K562 (cell line): ENCODE data around the gene IKZF3. TPM values are rescaled to one million over a fixed set of nuclear protein-coding genes. Genes with fewer than 3 reads are reported as not detected.

Experiments
- ATAC-seq: fragments of 200-7000 bp; cut with Tn5 transposase; 3 replicates; pipeline ENCODE4 v1.9.1; 2020; ENCODE audit warnings: moderate library complexity
- BruUV-seq: library from RNA; stranded (reverse); fragments of 400-500 nt; replicated peaks from 2 replicates; lab custom pipeline; 2021; lab: Mats Ljungman, UMichigan
- CTCF ChIA-PET: fragments of 300-600 bp; formaldehyde crosslinking; extraction: SDS; loops from one replicate; lab custom pipeline; 2021; ENCODE audit warnings: low intra/inter-chr PET ratio; lab: Yijun Ruan, JAX
- POLR2A ChIA-PET: fragments of 300-600, 350-650 bp; sonication (Branson Sonifier 250); formaldehyde crosslinking; extraction: SDS; loops from one replicate; lab custom pipeline; 2021; ENCODE audit warnings: antibody characterized with exemption, inconsistent platforms; lab: Yijun Ruan, JAX
- DNase-seq, 4 experiments: peaks; one replicate each; pipeline versions ENCODE4 v3.0.0 to v3.0.0-alpha.2; 2011 to 2018; ENCODE audit warnings: low spot score in 3 of 4, mixed read lengths in 3 of 4; ENCODE audit errors: extremely low read depth in 1 of 4
- FAIRE-seq: peaks from 2 replicates; lab custom pipeline; 2011; peaks lifted over from hg19 to GRCh38; lab: Jason Lieb, UNC
- H2AFZ ChIP-seq: 2 replicates; pipeline ENCODE4 v1.6.0; 2011; ENCODE audit warnings: low read depth, low read length, control low read depth, inconsistent platforms
- H3K27ac ChIP-seq: fragments of 200-600 bp; 3 replicates; pipeline ENCODE4 v1.8.0; 2011; ENCODE audit warnings: low read depth, mild to moderate bottlenecking, control low read depth, inconsistent platforms, low read length, moderate library complexity, mixed read lengths; ENCODE audit errors: extremely low read depth
- H3K27me3 ChIP-seq, 2 experiments: fragments of 300-600 bp in 1 of 2; 2 replicates in 1 of 2; 3 replicates in 1 of 2; pipeline versions ENCODE4 v1.6.0 to v1.8.0; 2011; ENCODE audit warnings: inconsistent platforms in 2 of 2, low read length in 2 of 2, mild to moderate bottlenecking in 1 of 2, mixed read lengths in 1 of 2, moderate library complexity in 1 of 2; ENCODE audit not compliant: control insufficient read depth in 2 of 2, insufficient read depth in 2 of 2
- H3K36me3 ChIP-seq: fragments of 300-600 bp; 3 replicates; pipeline ENCODE4 v1.8.0; 2011; ENCODE audit warnings: mild to moderate bottlenecking, low read length, inconsistent platforms; ENCODE audit not compliant: control insufficient read depth, insufficient read depth
- H3K4me1 ChIP-seq, 2 experiments: fragments of 200-600 bp in 1 of 2; replicated peaks in 1 of 2; 2 replicates in 1 of 2; 3 replicates in 1 of 2; pipeline versions ENCODE4 v1.5.1 to v1.8.0; 2011; ENCODE audit warnings: inconsistent platforms in 2 of 2, low read length in 2 of 2, mild to moderate bottlenecking in 1 of 2, mixed read lengths in 1 of 2, moderate library complexity in 1 of 2; ENCODE audit not compliant: control insufficient read depth in 2 of 2, insufficient read depth in 2 of 2
- H3K4me2 ChIP-seq: 2 replicates; pipeline ENCODE4 v1.6.1; 2011; ENCODE audit warnings: low read length, control low read depth, inconsistent platforms, mixed read lengths; ENCODE audit not compliant: insufficient read depth
- H3K4me3 ChIP-seq: fragments of 200-600 bp; sonication (generic), shearing (Covaris generic); 2 replicates; pipeline ENCODE4 v1.5.1; 2016; ENCODE audit warnings: control low read depth, inconsistent platforms
- H3K79me2 ChIP-seq: fragments of 200-600 bp; 3 replicates; pipeline ENCODE4 v1.8.0; 2011; ENCODE audit warnings: low read length, inconsistent platforms; ENCODE audit not compliant: control insufficient read depth, insufficient read depth
- H3K9ac ChIP-seq, 2 experiments: 2 replicates each; pipeline versions ENCODE4 v1.6.0 to v1.6.1; 2011; ENCODE audit warnings: low read depth in 2 of 2, low read length in 2 of 2, control low read depth in 1 of 2, inconsistent platforms in 1 of 2, mild to moderate bottlenecking in 1 of 2, mixed read lengths in 1 of 2; ENCODE audit not compliant: insufficient read depth in 1 of 2
- H3K9me1 ChIP-seq: one replicate; pipeline ENCODE4 v1.6.0; 2011; ENCODE audit warnings: inconsistent platforms, mild to moderate bottlenecking, low read length, moderate library complexity; ENCODE audit not compliant: control insufficient read depth, insufficient read depth
- H3K9me3 ChIP-seq: replicated peaks from 2 replicates; pipeline ENCODE4 v1.5.1; 2011; ENCODE audit warnings: low read depth, low read length, inconsistent platforms; ENCODE audit not compliant: control insufficient read depth, insufficient read depth
- H4K20me1 ChIP-seq: replicated peaks from 2 replicates; pipeline ENCODE4 v1.6.1; 2011; ENCODE audit warnings: low read length, inconsistent platforms, mixed read lengths; ENCODE audit not compliant: control insufficient read depth, insufficient read depth
- MCM5 ChIP-seq: fragments of 450-650 bp; IDR thresholded peaks from 2 replicates; pipeline ENCODE4 v1.6.1; 2016; ENCODE audit warnings: low read depth
- SMARCC2 ChIP-seq: fragments of 450-650 bp; IDR thresholded peaks from 2 replicates; pipeline ENCODE4 v1.6.1; 2017; ENCODE audit warnings: antibody characterized with exemption, moderate library complexity, mild to moderate bottlenecking, low read depth
- TAL1 ChIP-seq: fragments of 450-650 bp; IDR thresholded peaks from 2 replicates; pipeline ENCODE4 v1.6.1; 2016; ENCODE audit warnings: mild to moderate bottlenecking
- TEAD4 ChIP-seq, 2 experiments: sonication (generic) in 1 of 2; formaldehyde crosslinking in 1 of 2; IDR thresholded peaks; 2 replicates each; pipeline versions ENCODE4 v1.6.1 to v1.8.0; 2012 to 2022; ENCODE audit warnings: borderline replicate concordance in 1 of 2, inconsistent platforms in 1 of 2, low read length in 1 of 2, mild to moderate bottlenecking in 1 of 2, missing genetic modification reagents in 1 of 2
- WHSC1 ChIP-seq: IDR thresholded peaks from one replicate; pipeline ENCODE4 v1.6.1; 2012; ENCODE audit warnings: low read length, control low read depth, inconsistent platforms
- ZSCAN29 ChIP-seq: fragments of 450-650 bp; IDR thresholded peaks from 2 replicates; pipeline ENCODE4 v1.6.1; 2017
- ZZZ3 ChIP-seq: fragments of 450-650 bp; IDR thresholded peaks from 2 replicates; pipeline ENCODE4 v1.6.1; 2016; ENCODE audit warnings: antibody characterized with exemption, mild to moderate bottlenecking, moderate library complexity
- WGBS: fragments of 100-300 bp; shearing (Covaris generic); methylation state at CpG from one replicate; pipeline ENCODE4 v1.1.6; 2016; ENCODE audit warnings: low coverage, mixed read lengths; ENCODE audit not compliant: insufficient coverage; ENCODE audit errors: missing lambda C conversion rate; 5-methylcytosine and 5-hydroxymethylcytosine counted together
- in situ Hi-C: fragments of 300-500 bp; cut with MboI; formaldehyde crosslinking; loops from 4 replicates; pipeline ENCODE4 v1.15.0; 2018; ENCODE audit warnings: inconsistent platforms, mixed read lengths
- intact Hi-C: fragments of 100-400 bp; cut with micrococcal nuclease; formaldehyde crosslinking; loops from 2 replicates; pipeline ENCODE4 v1.14.2; 2022
- polyA plus RNA-seq, 8 experiments: library from polyadenylated mRNA; depleted of rRNA in 4 of 8; stranded (reverse) in 5 of 8; unstranded in 3 of 8; fragments of >200 nt; fragmentation: Nextera tagmentation in 2 of 8; fragmentation: Illumina TruSeq in 1 of 8; extraction: Ambion mirVana in 2 of 8; extraction: Trizol in 1 of 8; gene quantifications; 2 replicates each; pipeline versions ENCODE4 v1.2.1 to v1.2.3, GENCODE V29; 2011 to 2014; ENCODE audit warnings: inconsistent platforms in 1 of 8, missing spikeins in 1 of 8
- total RNA-seq, 7 experiments: library from RNA; depleted of rRNA in 6 of 7; stranded (reverse); fragments of >200 nt in 6 of 7; fragmentation: Illumina TruSeq in 2 of 7; extraction: Trizol in 2 of 7; gene quantifications; 2 replicates each; pipeline versions ENCODE4 v1.2.1 to v1.2.3, GENCODE V29; 2011 to 2021; ENCODE audit warnings: low replicate concordance in 1 of 7
- TF ChIP-seq, protein P1 (sequence below): fragments of 250-450 bp; sonication (Bioruptor Pico); IDR thresholded peaks from 2 replicates; pipeline ENCODE4 v1.8.0; 2021; ENCODE audit warnings: moderate library complexity, mild to moderate bottlenecking, inconsistent platforms

The IKZF3 gene
- total and polyA plus RNA-seq, 9 of the 15 experiments (the other 6 are each of a cell fraction or from before 2014, with no cell fraction given) = 0.06 to 1.6 (median 0.62) TPM

DNA sequence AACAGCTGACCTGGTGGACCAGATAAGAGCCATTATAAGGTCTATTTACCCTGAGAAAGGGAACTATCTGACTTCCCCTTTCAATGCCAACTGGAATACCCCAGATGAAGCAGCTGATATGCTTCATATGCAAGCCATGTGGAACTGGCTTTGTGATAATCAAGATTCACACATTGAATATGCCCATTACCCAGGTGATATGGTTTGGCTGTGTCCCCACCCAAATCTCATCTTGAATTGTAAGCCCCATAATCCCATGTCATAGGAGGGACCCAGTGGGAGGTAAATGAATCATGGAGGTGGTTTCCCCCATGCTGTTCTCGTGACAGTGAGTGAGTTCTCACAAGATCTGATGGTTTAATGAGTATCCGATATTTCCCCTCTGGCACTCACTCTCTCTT lies 42.1 kb downstream of the IKZF3 start:
- no peak for TF ChIP-seq ZZZ3
- no peak for TF ChIP-seq WHSC1
- TF ChIP-seq MCM5 = no peak
- TF ChIP-seq TEAD4 (IDR thresholded peaks at IDR 0.05; ENCODE audit: low read length) = peak; percentile 31; the same call in 1 of the 2 replicates
- no peak for TF ChIP-seq TEAD4 (CRISPR knock-in tag; IDR thresholded peaks at IDR 0.05; ENCODE audit: borderline replicate concordance)
- peak; percentile 28; the same call in 1 of the 2 replicates for TF ChIP-seq TAL1
- no peak overlapping the region for H3K9ac ChIP-seq
- H3K27me3 ChIP-seq = peaks cover 0 to 2% of the 10 kb centered on the region in 2 experiments; a peak in 1 of 5 replicates
- no peaks in the 10 kb centered on the region for H3K9me1 ChIP-seq
- intact Hi-C loops (no loop called here), in situ Hi-C loops (no loop called here)
- no peaks in the 10 kb centered on the region for H3K79me2 ChIP-seq
- H4K20me1 ChIP-seq = no peaks in the 10 kb centered on the region
- H3K4me2 ChIP-seq = no peak overlapping the region
- WGBS = 13% methylated on average over 2 of the region's 2 CpGs
- FAIRE-seq (no peak), DNase-seq (no peak), ATAC-seq (no peak)
- ChIA-PET POLR2A (interaction anchor here (0.7 kb wide), 1 partner anchor 24 kb away, joined by 3 read pairs; no protein-coding TSS in a partner anchor), CTCF (no interaction called here)
- H3K27ac ChIP-seq = no peak overlapping the region
- no TSS peak for BruUV-seq
- peaks cover 10% of the 10 kb centered on the region for H3K9me3 ChIP-seq
- H2AFZ ChIP-seq = no peak overlapping the region
- H3K36me3 ChIP-seq = no peaks in the 10 kb centered on the region
- H3K4me1 ChIP-seq = no peaks in the 10 kb centered on the region
- no peak overlapping the region for H3K4me3 ChIP-seq

DNA sequence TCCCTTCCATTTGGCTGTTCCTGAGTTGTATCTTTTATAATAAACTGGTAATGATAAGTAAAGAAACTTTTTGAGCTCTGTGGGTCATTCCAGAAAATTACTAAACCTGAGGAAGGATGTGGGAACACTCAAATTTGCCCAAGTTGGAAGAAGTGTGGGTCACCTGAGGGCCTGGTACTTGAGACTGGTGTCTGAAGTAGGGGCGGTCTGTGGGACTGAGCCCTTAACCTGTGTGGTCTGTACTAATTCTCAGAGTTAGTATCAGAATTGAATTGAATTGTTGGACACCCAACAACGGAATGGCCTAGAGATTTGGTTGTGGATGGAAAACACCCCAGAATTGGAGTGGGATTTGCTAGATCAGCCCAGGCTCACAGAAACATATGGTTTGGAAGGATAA lies 43.1 kb downstream of the IKZF3 start:
- POLR2A ChIA-PET = no interaction called here
- H3K36me3 ChIP-seq = no peaks in the 10 kb centered on the region
- peaks cover 10% of the 10 kb centered on the region for H3K9me3 ChIP-seq
- no peaks in the 10 kb centered on the region for H3K79me2 ChIP-seq
- TF ChIP-seq ZSCAN29 (no peak), SMARCC2 (no peak)
- TF ChIP-seq, protein P1, sequence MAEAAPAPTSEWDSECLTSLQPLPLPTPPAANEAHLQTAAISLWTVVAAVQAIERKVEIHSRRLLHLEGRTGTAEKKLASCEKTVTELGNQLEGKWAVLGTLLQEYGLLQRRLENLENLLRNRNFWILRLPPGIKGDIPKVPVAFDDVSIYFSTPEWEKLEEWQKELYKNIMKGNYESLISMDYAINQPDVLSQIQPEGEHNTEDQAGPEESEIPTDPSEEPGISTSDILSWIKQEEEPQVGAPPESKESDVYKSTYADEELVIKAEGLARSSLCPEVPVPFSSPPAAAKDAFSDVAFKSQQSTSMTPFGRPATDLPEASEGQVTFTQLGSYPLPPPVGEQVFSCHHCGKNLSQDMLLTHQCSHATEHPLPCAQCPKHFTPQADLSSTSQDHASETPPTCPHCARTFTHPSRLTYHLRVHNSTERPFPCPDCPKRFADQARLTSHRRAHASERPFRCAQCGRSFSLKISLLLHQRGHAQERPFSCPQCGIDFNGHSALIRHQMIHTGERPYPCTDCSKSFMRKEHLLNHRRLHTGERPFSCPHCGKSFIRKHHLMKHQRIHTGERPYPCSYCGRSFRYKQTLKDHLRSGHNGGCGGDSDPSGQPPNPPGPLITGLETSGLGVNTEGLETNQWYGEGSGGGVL = no peak
- H3K9ac ChIP-seq = no peak overlapping the region
- H3K9me1 ChIP-seq = no peaks in the 10 kb centered on the region
- WGBS = 0% methylated on average over 2 of the region's 2 CpGs
- DNase-seq (no peak), FAIRE-seq (no peak), ATAC-seq (no peak)
- H3K27me3 ChIP-seq = peaks cover 0 to 2% of the 10 kb centered on the region in 2 experiments; a peak in 1 of 5 replicates
- no peaks in the 10 kb centered on the region for H3K4me1 ChIP-seq
- no peak overlapping the region for H3K27ac ChIP-seq
- in situ Hi-C loops = no loop called here
- no peaks in the 10 kb centered on the region for H4K20me1 ChIP-seq
- no peak overlapping the region for H3K4me2 ChIP-seq
- BruUV-seq = no TSS peak
- H2AFZ ChIP-seq = no peak overlapping the region
- intact Hi-C loops = no loop called here
- H3K4me3 ChIP-seq = no peak overlapping the region
- CTCF ChIA-PET = no interaction called here
